AG09309 (cell line): ENCODE measurements around the gene RIPK4.

Experiments used
- DNase-seq: peaks from one replicate; pipeline ENCODE4 v3.0.0-alpha.2; 2010; ENCODE audit warnings: low read depth
- H3K4me3 ChIP-seq: 2 replicates; pipeline ENCODE4 v1.5.1; 2011; ENCODE audit warnings: mild to moderate bottlenecking, low read depth, low read length, moderate library complexity; ENCODE audit not compliant: control insufficient read depth
- CTCF ChIP-seq: IDR thresholded peaks from 2 replicates; pipeline ENCODE4 v1.5.1; 2011; ENCODE audit warnings: mild to moderate bottlenecking, low read depth, low read length, inconsistent platforms; ENCODE audit not compliant: insufficient read depth, control insufficient read depth; ENCODE audit errors: missing control alignments

RIPK4 gene

GRCh38 chr21:41706263-41706639 is 60.6 kb downstream of the RIPK4 start:
- TF ChIP-seq CTCF = no peak
- DNase-seq = no peak
- no peak overlapping the region for H3K4me3 ChIP-seq

GRCh38 chr21:41705546-41706262 is 61.1 kb downstream of the RIPK4 start:
- H3K4me3 ChIP-seq = no peak overlapping the region
- no peak for DNase-seq
- no peak for TF ChIP-seq CTCF

- H3K4me3 ChIP-seq = no peak overlapping the region
- no peak for TF ChIP-seq CTCF
- DNase-seq = no peak
These were observed 62.9 kb downstream of the RIPK4 start for GRCh38 chr21:41703857-41704501.

- DNase-seq = no peak
- no peak overlapping the region for H3K4me3 ChIP-seq
- TF ChIP-seq CTCF = no peak
These were observed 65.1 kb downstream of the RIPK4 start for GRCh38 chr21:41701749-41702148.

GRCh38 chr21:41699311-41699710 is 67.5 kb downstream of the RIPK4 start:
- no peak overlapping the region for H3K4me3 ChIP-seq
- DNase-seq = no peak
- TF ChIP-seq CTCF = no peak

- no peak for DNase-seq
These were observed 68.8 kb downstream of the RIPK4 start for GRCh38 chr21:41698071-41698470.

More at GRCh38 chr21:41698071-41698470, 68.8 kb downstream of the RIPK4 start:
- no peak for TF ChIP-seq CTCF
- no peak overlapping the region for H3K4me3 ChIP-seq
